GM12892 (cell line): ENCODE results near the gene TMEM163.
"Not testable (repeated sequence)": the region's sequence is repeated elsewhere in the genome, so short reads cannot be mapped to it uniquely, and the experiment has no call there.

Source experiments
- DNase-seq: peaks from one replicate; pipeline ENCODE4 v3.0.0; 2011; ENCODE audit not compliant: insufficient read length
- FAIRE-seq: peaks from 2 replicates; lab custom pipeline; 2011; peaks lifted over from hg19 to GRCh38; lab: Jason Lieb, UNC
- POLR2A ChIP-seq: IDR thresholded peaks from 2 replicates; pipeline ENCODE4 v1.6.1; 2011; ENCODE audit warnings: low read depth, low read length, control low read depth
- POLR2AphosphoS5 ChIP-seq: IDR thresholded peaks from 2 replicates; pipeline ENCODE4 v1.6.1; 2011; ENCODE audit warnings: low read depth, low read length, control low read depth
- TAF1 ChIP-seq: IDR thresholded peaks from 2 replicates; pipeline ENCODE4 v1.6.1; 2011; ENCODE audit warnings: low read depth, mild to moderate bottlenecking, control low read depth, low read length, borderline replicate concordance

TMEM163 gene

DNA sequence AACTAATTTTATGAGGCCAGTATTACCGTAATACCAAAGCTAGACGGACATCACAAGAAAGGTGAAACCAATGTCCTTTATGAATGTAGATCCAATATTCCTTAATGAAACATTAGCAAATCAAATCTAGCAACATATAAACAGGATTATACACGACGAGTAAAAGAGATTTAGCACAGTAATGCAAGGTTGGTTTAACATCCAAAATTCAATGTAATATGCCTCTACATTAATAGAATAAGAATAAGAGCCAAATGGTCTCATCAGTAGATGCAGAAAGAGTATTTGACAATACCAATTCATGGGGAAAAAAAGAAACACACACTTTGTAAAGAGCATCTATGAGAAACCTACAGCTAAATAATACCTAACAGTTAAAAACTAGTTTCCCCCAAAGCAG lies 99.5 kb downstream of the TMEM163 start:
- DNase-seq (no peak), FAIRE-seq (no peak)
- no peak for TF ChIP-seq TAF1
- no peak for TF ChIP-seq POLR2AphosphoS5
- TF ChIP-seq POLR2A: no peak

DNA sequence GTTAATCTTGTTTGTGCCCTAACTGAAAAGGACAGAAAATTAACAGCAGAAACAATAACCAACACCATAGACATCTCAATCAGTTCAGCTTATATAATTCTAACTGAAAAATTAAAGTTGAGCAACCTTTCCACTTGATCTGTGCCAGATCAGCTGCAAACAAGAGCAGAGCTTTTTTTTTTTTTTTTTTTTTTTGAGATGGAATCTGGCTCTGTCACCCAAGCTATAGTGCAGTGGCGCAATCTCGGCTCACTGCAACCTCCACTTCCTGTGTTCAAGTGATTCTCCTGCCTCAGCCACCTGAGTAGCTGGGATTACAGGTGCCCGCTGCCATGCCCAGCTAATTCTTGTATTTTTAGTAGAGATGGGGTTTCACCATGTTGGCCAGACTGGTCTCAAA lies 103.3 kb downstream of the TMEM163 start:
- DNase-seq, FAIRE-seq: not testable (repeated sequence)

DNA sequence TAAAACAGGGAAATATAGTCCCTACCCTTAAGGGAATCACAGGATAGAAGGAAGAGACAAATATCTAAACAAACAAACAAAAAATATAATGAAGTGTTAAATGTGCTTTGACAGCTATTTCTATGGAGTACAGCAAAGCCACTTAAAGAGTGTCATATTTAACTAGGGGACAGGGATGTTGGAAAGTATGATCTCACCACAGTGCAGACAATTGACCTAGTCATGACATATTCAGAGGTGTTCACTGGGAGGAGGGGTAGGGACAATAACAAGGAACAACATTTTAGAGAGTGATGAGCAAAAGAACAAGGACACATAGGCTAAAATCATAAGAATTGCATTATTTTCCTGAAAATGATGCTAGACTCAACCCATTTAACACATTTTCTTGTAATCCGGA lies 107.5 kb downstream of the TMEM163 start:
- no peak for DNase-seq
- TF ChIP-seq POLR2AphosphoS5: no peak
- no peak for TF ChIP-seq TAF1
- TF ChIP-seq POLR2A: no peak
- no peak for FAIRE-seq

DNA sequence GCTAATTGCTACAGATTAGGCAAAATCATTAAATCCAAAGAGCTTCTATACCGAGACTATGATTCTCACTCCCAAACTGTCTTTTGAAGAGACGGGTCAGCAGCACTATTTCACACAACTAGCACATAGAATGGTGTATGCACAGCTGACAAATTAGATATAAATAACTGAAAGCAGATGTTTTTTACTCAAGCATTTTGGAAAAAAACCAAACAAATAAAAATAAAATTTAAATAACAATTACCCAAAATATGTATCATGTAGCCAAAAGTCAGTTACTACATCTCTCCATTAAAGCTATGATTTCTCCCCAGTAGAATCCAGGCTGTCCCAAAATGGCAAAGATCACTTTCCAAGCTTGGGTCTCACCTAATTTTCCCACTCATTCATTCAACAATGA lies 107.9 kb downstream of the TMEM163 start:
- no peak for DNase-seq
- no peak for TF ChIP-seq POLR2A
- no peak for TF ChIP-seq POLR2AphosphoS5
- TF ChIP-seq TAF1: no peak
- FAIRE-seq: no peak

DNA sequence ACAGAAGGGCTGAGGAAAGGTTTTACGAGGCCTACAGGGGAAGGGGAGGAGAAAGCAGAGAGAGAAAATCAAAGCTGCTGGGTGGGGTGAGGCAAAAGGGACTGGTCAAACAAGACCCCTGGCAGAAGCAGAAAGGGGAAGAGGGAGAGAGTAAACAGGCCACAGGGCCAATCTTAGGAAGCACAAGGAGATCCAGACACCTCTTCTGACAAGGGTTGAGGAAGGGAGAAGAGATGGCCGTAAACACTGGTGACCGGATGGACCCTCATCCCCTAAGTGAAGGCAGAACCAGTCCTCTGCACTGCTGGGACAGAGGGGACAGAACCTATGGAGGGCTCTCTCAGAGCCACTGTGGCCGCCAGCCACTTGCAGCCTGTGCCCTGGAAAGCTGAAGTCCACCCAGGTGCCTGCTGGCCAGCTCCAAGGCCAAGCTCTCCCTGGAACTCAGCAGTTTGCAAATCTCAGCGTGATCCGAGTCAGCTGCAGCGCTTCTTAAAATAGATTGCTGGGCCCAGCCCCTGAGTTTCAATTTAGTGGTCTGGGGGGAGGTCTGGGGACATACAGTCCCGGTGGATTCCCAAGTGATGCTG lies 108.8 kb downstream of the TMEM163 start:
- TF ChIP-seq TAF1: no peak
- TF ChIP-seq POLR2A: no peak
- no peak for TF ChIP-seq POLR2AphosphoS5
- DNase-seq (no peak), FAIRE-seq (no peak)

DNA sequence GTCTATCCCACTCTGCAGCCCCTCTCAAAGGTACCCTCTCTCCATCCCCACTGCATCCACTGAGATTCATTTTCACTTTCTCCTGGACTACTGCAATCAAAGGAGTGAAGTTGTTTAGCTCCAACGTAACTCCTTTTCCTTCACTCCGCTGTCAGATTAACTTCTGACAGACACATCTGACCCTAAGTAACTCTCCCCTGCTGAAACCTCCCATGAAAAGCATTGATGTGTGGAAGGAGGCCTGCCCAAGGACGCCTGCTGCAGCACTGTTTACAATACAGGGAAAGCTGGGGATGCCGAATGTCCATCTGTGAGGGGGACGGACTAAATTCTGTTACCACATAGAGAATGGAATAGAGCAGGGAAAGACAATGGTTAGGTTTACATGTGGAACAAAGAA lies 114.8 kb downstream of the TMEM163 start:
- FAIRE-seq (no peak), DNase-seq (no peak)
- no peak for TF ChIP-seq POLR2A
- no peak for TF ChIP-seq POLR2AphosphoS5
- TF ChIP-seq TAF1: no peak

DNA sequence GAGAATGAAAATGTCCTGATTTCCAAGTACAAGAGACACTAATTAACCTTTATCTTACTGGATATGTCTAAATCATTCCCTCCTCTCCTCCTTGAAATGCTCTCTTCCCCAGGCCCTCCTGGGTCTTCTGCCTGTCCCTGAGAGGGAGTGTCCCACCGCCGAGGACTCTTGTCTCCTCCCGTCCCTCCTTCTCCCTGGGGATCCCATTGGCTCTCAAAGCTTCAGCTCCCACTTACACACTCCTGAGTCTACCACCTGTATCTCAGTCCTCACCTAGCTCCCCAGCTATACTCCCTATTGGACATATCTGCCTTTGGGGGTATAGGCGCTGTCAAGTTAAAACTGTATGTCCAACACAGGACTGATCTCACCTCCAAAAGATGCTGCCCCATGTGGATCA lies 116.1 kb downstream of the TMEM163 start:
- TF ChIP-seq TAF1 (no peak), POLR2AphosphoS5 (no peak), POLR2A (no peak)
- no peak for DNase-seq
- no peak for FAIRE-seq

DNA sequence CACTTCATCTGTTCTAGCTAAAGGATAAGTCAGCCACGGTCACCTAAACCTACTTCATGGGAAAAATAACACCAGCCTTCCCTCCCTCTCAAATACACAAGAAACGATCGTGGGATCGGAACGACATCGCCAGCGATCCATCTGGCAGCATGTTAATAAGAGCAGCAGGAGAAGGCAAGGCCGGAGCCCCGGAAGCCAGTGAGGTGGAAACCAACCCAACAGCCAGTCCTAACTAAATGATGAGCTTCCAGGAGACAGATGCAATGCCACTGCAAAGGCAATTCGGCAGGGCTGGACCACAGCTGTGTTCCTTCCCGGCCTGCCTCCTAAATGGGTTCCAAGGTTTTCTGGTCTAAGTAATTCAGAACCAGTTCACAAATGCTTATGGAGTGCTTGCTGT lies 117.5 kb downstream of the TMEM163 start:
- DNase-seq: no peak
- FAIRE-seq: no peak
- no peak for TF ChIP-seq POLR2A
- TF ChIP-seq TAF1: no peak
- TF ChIP-seq POLR2AphosphoS5: no peak

DNA sequence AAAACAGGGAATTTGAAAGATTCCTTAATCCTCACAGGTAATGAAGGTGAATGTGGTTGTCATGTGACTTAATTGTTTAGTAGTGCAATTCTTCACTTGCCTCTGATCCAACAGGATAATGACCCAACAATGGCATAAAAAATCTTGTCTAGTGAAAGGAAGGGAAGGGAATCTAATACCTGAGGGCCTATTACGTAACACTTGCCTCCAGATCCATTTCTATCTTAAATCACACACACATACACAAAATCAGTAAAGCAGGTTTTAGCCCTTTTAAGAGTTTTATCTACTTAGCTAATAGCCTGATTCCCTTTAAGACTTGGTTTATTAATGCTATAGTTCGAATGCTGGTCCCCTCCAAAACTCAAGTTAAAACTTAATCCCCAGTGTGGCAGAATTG lies 118.6 kb downstream of the TMEM163 start:
- DNase-seq (no peak), FAIRE-seq (no peak)
- no peak for TF ChIP-seq TAF1
- TF ChIP-seq POLR2A: no peak
- TF ChIP-seq POLR2AphosphoS5: no peak

DNA sequence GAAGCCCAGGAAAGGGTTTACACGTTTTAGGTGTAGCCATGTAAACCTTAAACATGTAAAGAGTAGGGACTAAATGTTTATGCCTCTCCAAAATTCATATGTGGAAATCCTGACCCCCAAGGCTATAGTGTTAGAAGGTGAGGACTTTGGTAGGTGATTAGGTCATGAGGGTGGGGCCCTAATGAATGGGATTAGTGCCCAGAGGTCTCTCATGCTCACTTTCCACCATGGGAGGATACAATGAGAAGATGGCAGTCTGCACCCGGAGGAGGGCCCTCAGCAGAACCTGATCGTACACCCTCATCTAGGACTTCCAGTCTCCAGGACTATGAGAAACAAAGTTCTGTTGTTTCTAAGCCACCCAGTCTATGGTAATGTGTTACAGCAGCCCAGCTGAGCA lies 119.6 kb downstream of the TMEM163 start:
- FAIRE-seq: no peak
- TF ChIP-seq TAF1 (no peak), POLR2AphosphoS5 (no peak)
- no peak for DNase-seq

DNA sequence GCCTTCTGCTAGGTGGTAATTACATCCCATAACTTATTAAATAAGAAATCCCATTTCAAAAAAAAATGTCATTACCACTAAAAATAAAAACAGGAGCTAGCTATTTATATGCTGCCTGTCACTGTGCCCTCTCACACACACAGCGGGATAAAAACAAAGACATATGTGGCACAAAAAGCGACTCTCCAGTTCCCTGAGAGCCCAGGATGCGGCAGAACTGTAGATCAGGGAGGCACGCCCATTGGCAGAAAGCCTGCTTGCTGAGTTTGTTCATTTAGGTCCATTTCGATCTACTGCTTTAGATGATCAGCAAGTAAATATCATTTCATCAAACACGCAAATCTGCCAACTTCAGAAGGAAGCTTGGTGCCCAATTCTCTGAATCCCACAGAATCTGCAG lies 124.4 kb downstream of the TMEM163 start:
- TF ChIP-seq POLR2AphosphoS5 (no peak), TAF1 (no peak), POLR2A (no peak)
- DNase-seq (no peak), FAIRE-seq (no peak)

DNA sequence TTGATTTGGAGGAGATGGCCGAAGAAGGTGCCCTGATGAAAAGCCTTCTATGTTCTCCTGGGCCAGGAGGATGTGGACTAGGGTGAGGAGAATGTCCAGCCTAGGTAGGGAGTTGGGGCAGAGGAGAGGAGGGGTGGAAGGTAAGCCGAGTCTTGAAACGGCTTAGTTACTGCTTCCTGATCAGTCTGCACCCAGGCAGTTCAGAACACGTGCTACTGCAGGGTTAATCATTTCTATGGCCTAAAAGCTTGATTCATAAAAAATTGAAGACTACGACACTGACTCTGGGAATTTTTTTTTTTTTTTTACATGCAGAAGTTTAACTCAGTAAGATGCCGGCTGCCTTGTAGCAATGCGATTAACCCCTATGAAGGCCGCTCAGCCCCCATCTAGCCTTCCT lies 125.3 kb downstream of the TMEM163 start:
- DNase-seq: no peak
- no peak for FAIRE-seq
- TF ChIP-seq POLR2AphosphoS5 (no peak), TAF1 (no peak), POLR2A (no peak)

DNA sequence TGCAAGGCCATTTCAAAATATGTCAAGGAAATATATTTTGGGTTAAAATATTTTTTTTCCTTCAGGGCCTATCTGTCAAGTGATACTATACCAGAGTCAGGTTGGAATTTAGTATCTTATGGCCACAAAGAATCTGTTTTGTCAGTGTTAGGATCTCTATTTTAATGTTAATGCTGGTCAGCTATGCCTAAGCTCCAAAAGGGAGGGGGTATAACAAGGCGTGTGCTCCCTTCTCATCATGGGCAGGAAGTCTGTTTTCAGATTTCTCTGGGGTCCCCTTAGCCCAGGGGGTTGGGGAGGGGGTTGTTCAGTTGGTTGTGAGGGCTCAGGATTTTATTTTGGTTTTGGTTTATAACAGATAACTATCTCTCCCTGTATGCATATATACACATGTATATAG lies 126.4 kb downstream of the TMEM163 start:
- DNase-seq: no peak
- no peak for FAIRE-seq
- TF ChIP-seq TAF1: no peak
- no peak for TF ChIP-seq POLR2AphosphoS5
- no peak for TF ChIP-seq POLR2A
